Kidney (tissue), 22 donors: Measurements from ENCODE around the gene CXCL12. TPM values are rescaled to one million over a fixed set of nuclear protein-coding genes. Genes with fewer than 3 reads are reported as not detected.
A peak's percentile ranks its signal among the peaks of the same experiment; 100 is the strongest.

ENCODE experiments used
- DNase-seq, 5 donors: peaks; one replicate each; pipeline ENCODE4 v3.0.0-alpha.2; 2013 to 2020
- FAIRE-seq: peaks from 2 replicates; lab custom pipeline; 2012; peaks lifted over from hg19 to GRCh38; lab: Jason Lieb, UNC
- H3K27ac ChIP-seq, 2 donors: one replicate each; pipeline ENCODE4 v1.7.0; 2013; ENCODE audit warnings: low read depth in 2 of 2, low read length in 2 of 2, inconsistent platforms in 1 of 2
- H3K27me3 ChIP-seq: one replicate; pipeline ENCODE4 v1.7.1; 2013; ENCODE audit warnings: low read length, inconsistent platforms; ENCODE audit not compliant: control insufficient read depth, insufficient read depth
- H3K36me3 ChIP-seq, 3 donors: one replicate each; pipeline versions ENCODE4 v1.7.0 to v1.7.1; 2013; ENCODE audit warnings: low read length in 3 of 3, control low read depth in 1 of 3, inconsistent platforms in 1 of 3; ENCODE audit not compliant: insufficient read depth in 3 of 3, control insufficient read depth in 2 of 3
- H3K4me1 ChIP-seq, 3 donors: one replicate each; pipeline versions ENCODE4 v1.7.0 to v1.7.1; 2013; ENCODE audit warnings: low read length in 3 of 3, inconsistent platforms in 1 of 3, low read depth in 1 of 3; ENCODE audit not compliant: control insufficient read depth in 2 of 3, insufficient read depth in 2 of 3
- H3K4me3 ChIP-seq, 3 donors: one replicate each; pipeline versions ENCODE4 v1.7.0 to v1.8.1; 2013; ENCODE audit warnings: low read length in 3 of 3, control low read depth in 1 of 3, inconsistent platforms in 1 of 3
- H3K9ac ChIP-seq, 3 donors: one replicate each; pipeline versions ENCODE4 v1.7.0 to v1.7.1; 2013; ENCODE audit warnings: low read length in 3 of 3, control low read depth in 1 of 3, inconsistent platforms in 1 of 3
- H3K9me3 ChIP-seq, 3 donors: one replicate each; pipeline versions ENCODE4 v1.7.0 to v1.7.1; 2013; ENCODE audit warnings: low read length in 3 of 3, control low read depth in 1 of 3, inconsistent platforms in 1 of 3; ENCODE audit not compliant: control insufficient read depth in 2 of 3, insufficient read depth in 1 of 3
- CTCF ChIP-seq: IDR thresholded peaks from 3 replicates; pipeline ENCODE4 v1.5.1; 2012; ENCODE audit warnings: mild to moderate bottlenecking, moderate library complexity, borderline replicate concordance; ENCODE audit not compliant: insufficient read depth; ENCODE audit errors: extremely low read depth
- intact Hi-C: fragments of 100-400 bp; cut with DNase I; formaldehyde crosslinking; loops from one replicate; pipeline ENCODE4 v1.11.1; 2022
- long read RNA-seq, 10 donors: library from polyadenylated mRNA in 1 of 10; unstranded in 1 of 10; transcript quantifications; one replicate each; pipeline ENCODE4 v2.0.0 and lab custom pipeline, GENCODE V29; 2021 to 2026
- polyA plus RNA-seq: library from polyadenylated mRNA; stranded (reverse); fragments of 350-450 nt; fragmentation: Illumina TruSeq; extraction: RNeasy Lipid Tissue Mini Kit (QIAGEN cat#74804); gene quantifications from one replicate; pipeline ENCODE4 v1.2.3, GENCODE V29; 2014; ENCODE audit warnings: low read depth, low replicate concordance; ENCODE audit not compliant: insufficient read depth
- total RNA-seq: library from RNA; stranded (reverse); fragmentation: NEBNext Ultra II Directional; extraction: Animal tissue kit (Norgen Biotek cat#: 25700); gene quantifications from one replicate; pipeline ENCODE4 v1.2.1, GENCODE V29; 2021
- donor health status: control.
- donor health status: control.
- donor health status: control.
- donor health status: control.
- donor health status: control.
- donor health status: DM: yes; HTN: yes; CAD: no.
- donor health status: Normal renal cell carcinoma (clear cell type).

Gene CXCL12
- total RNA-seq (99.5 TPM), polyA plus RNA-seq (111 TPM)
- long read RNA-seq, donor 1, transcript CXCL12-203 (4 exons, 3,532 nt) = minor isoform, 41 of 153 reads
- long read RNA-seq, donor 1, transcript CXCL12-207 (2 exons, 596 nt) = minor isoform, 13 of 153 reads
- long read RNA-seq, donor 1, transcript CXCL12-201 (3 exons, 1,857 nt) = major isoform, 90 of 153 reads
- long read RNA-seq, donor 1, partial matches to known transcripts = 5 of 153 reads
- long read RNA-seq, donor 1, other reads (novel, unspliced or antisense) = 0 of 153 reads
- long read RNA-seq, donor 2, transcript CXCL12-207 (2 exons, 596 nt) = minor isoform, 6 of 198 reads
- long read RNA-seq, donor 2, transcript CXCL12-201 (3 exons, 1,857 nt) = major isoform, 122 of 198 reads
- long read RNA-seq, donor 2, transcript CXCL12-202 (4 exons, 470 nt) = minor isoform, 5 of 198 reads
- long read RNA-seq, donor 2, transcript CXCL12-203 (4 exons, 3,532 nt) = minor isoform, 59 of 198 reads
- long read RNA-seq, donor 2, partial matches to known transcripts = 0 of 198 reads
- long read RNA-seq, donor 2, other reads (novel, unspliced or antisense) = 6 of 198 reads
- long read RNA-seq, donor 3, transcript CXCL12-203 (4 exons, 3,532 nt) = minor isoform, 41 of 152 reads
- long read RNA-seq, donor 3, transcript CXCL12-201 (3 exons, 1,857 nt) = major isoform, 95 of 152 reads
- long read RNA-seq, donor 3, transcript CXCL12-207 (2 exons, 596 nt) = minor isoform, 12 of 152 reads
- long read RNA-seq, donor 3, partial matches to known transcripts = 0 of 152 reads
- long read RNA-seq, donor 3, other reads (novel, unspliced or antisense) = 0 of 152 reads
- long read RNA-seq, donor 4, transcript CXCL12-203 (4 exons, 3,532 nt) = minor isoform, 42 of 176 reads
- long read RNA-seq, donor 4, transcript CXCL12-202 (4 exons, 470 nt) = minor isoform, 5 of 176 reads
- long read RNA-seq, donor 4, transcript CXCL12-201 (3 exons, 1,857 nt) = major isoform, 114 of 176 reads
- long read RNA-seq, donor 4, partial matches to known transcripts = 11 of 176 reads
- long read RNA-seq, donor 4, other reads (novel, unspliced or antisense) = 0 of 176 reads
- long read RNA-seq, donor 5, transcript CXCL12-201 (3 exons, 1,857 nt) = major isoform, 6 of 14 reads
- long read RNA-seq, donor 5, partial matches to known transcripts = 0 of 14 reads
- long read RNA-seq, donor 5, other reads (novel, unspliced or antisense) = 0 of 14 reads
- long read RNA-seq, donor 6, transcript CXCL12-201 (3 exons, 1,857 nt) = major isoform, 55 of 74 reads
- long read RNA-seq, donor 6, transcript CXCL12-203 (4 exons, 3,532 nt) = minor isoform, 10 of 74 reads
- long read RNA-seq, donor 6, partial matches to known transcripts = 0 of 74 reads
- long read RNA-seq, donor 6, other reads (novel, unspliced or antisense) = 5 of 74 reads
- long read RNA-seq, donor 7, transcript CXCL12-201 (3 exons, 1,857 nt) = major isoform, 15 of 54 reads
- long read RNA-seq, donor 7, partial matches to known transcripts = 1 of 54 reads
- long read RNA-seq, donor 7, other reads (novel, unspliced or antisense) = 35 of 54 reads
- long read RNA-seq, donor 8, transcript CXCL12-202 (4 exons, 470 nt) = minor isoform, 6 of 182 reads
- long read RNA-seq, donor 8, transcript CXCL12-201 (3 exons, 1,857 nt) = major isoform, 110 of 182 reads
- long read RNA-seq, donor 8, transcript CXCL12-207 (2 exons, 596 nt) = minor isoform, 7 of 182 reads
- long read RNA-seq, donor 8, transcript CXCL12-203 (4 exons, 3,532 nt) = minor isoform, 53 of 182 reads
- long read RNA-seq, donor 8, partial matches to known transcripts = 6 of 182 reads
- long read RNA-seq, donor 8, other reads (novel, unspliced or antisense) = 0 of 182 reads
- long read RNA-seq, donor 9, transcript CXCL12-202 (4 exons, 470 nt) = minor isoform, 5 of 103 reads
- long read RNA-seq, donor 9, transcript CXCL12-201 (3 exons, 1,857 nt) = major isoform, 55 of 103 reads
- long read RNA-seq, donor 9, transcript CXCL12-203 (4 exons, 3,532 nt) = minor isoform, 30 of 103 reads
- long read RNA-seq, donor 9, transcript CXCL12-207 (2 exons, 596 nt) = minor isoform, 12 of 103 reads
- long read RNA-seq, donor 9, partial matches to known transcripts = 0 of 103 reads
- long read RNA-seq, donor 9, other reads (novel, unspliced or antisense) = 0 of 103 reads
- long read RNA-seq, donor 10, transcript CXCL12-201 (3 exons, 1,857 nt) = major isoform, 93 of 151 reads
- long read RNA-seq, donor 10, transcript CXCL12-207 (2 exons, 596 nt) = minor isoform, 12 of 151 reads
- long read RNA-seq, donor 10, transcript CXCL12-203 (4 exons, 3,532 nt) = minor isoform, 34 of 151 reads
- long read RNA-seq, donor 10, transcript CXCL12-202 (4 exons, 470 nt) = minor isoform, 5 of 151 reads
- long read RNA-seq, donor 10, partial matches to known transcripts = 5 of 151 reads
- long read RNA-seq, donor 10, other reads (novel, unspliced or antisense) = 0 of 151 reads

- no peak for TF ChIP-seq CTCF
- Histone ChIP-seq H3K4me1 (peaks cover 0 to 5% (median 0%) of the 10 kb centered on the region in 3 donors), H3K9me3 (no peaks in the 10 kb centered on the region), H3K36me3 (no peaks in the 10 kb centered on the region), H3K27ac (peak within 1 kb of the TSS; percentile 23 to 71), H3K9ac (peak within 1 kb of the TSS in 2 of 3 donors; percentile 19 to 48), H3K27me3 (no peaks in the 10 kb centered on the region), H3K4me3 (peak within 1 kb of the TSS; percentile 50 to 66 (median 64))
- FAIRE-seq (no peak), DNase-seq (peak; percentile 61 to 84 (median 79))
- intact Hi-C loops = no loop called here
These were observed at the start of gene CXCL12 for GRCh38 chr10:44385026-44385695. TSS of gene CXCL12 (minus strand) at chr10:44385097. CDS start at chr10:44385005, 92 bp downstream.

GRCh38 chr10:44427479-44427878 is 42.6 kb upstream of the CXCL12 start:
- Histone ChIP-seq H3K4me3 (no peak overlapping the region), H3K27ac (no peak overlapping the region), H3K36me3 (no peaks in the 10 kb centered on the region), H3K9me3 (peaks cover 0 to 2% (median under 1%) of the 10 kb centered on the region in 3 donors), H3K9ac (no peak overlapping the region), H3K4me1 (no peaks in the 10 kb centered on the region), H3K27me3 (no peaks in the 10 kb centered on the region)
- TF ChIP-seq CTCF = no peak
- FAIRE-seq (no peak), DNase-seq (no peak)
- intact Hi-C loops = no loop called here
